Measurements from ENCODE around the gene ATRN. TPM values are rescaled to one million over a fixed set of nuclear protein-coding genes. Genes with fewer than 3 reads are reported as not detected.
A peak's percentile ranks its signal among the peaks of the same experiment; 100 is the strongest.

Gene ATRN
- total RNA-seq, 6 donors from 2014 or later = 13.6 to 39.5 (median 27.0) TPM

- TF ChIP-seq, protein P1, sequence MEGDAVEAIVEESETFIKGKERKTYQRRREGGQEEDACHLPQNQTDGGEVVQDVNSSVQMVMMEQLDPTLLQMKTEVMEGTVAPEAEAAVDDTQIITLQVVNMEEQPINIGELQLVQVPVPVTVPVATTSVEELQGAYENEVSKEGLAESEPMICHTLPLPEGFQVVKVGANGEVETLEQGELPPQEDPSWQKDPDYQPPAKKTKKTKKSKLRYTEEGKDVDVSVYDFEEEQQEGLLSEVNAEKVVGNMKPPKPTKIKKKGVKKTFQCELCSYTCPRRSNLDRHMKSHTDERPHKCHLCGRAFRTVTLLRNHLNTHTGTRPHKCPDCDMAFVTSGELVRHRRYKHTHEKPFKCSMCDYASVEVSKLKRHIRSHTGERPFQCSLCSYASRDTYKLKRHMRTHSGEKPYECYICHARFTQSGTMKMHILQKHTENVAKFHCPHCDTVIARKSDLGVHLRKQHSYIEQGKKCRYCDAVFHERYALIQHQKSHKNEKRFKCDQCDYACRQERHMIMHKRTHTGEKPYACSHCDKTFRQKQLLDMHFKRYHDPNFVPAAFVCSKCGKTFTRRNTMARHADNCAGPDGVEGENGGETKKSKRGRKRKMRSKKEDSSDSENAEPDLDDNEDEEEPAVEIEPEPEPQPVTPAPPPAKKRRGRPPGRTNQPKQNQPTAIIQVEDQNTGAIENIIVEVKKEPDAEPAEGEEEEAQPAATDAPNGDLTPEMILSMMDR (IDR thresholded peaks at IDR 0.05) = no peak
- TF ChIP-seq POLR2AphosphoS5 (IDR thresholded peaks at IDR 0.05) (no peak), POLR2A (IDR thresholded peaks at IDR 0.05) (no peak), EP300 (IDR thresholded peaks at IDR 0.05) (no peak)
- peaks cover 0 to 15% (median 2%) of the 10 kb centered on the region in 4 donors for H3K36me3 ChIP-seq
- no peak overlapping the region for H3K27ac ChIP-seq
- peaks cover 0 to 8% (median 3%) of the 10 kb centered on the region in 4 donors for H3K4me1 ChIP-seq
- no peak overlapping the region for H3K4me3 ChIP-seq
- no peaks in the 10 kb centered on the region for H3K27me3 ChIP-seq
- no peaks in the 10 kb centered on the region for H3K9me3 ChIP-seq
- WGBS, 2 donors = 79 to 95% methylated on average over 1 of the region's 1 CpG
- ATAC-seq (ENCODE audit: low FRiP score in 2 of 2) (no peak), DNase-seq (no peak)
Observed at GRCh38 chr20:3559637-3560036, 88.8 kb downstream of the ATRN start.

GRCh38 chr20:3560162-3560561 lies 89.3 kb downstream of the ATRN start:
- TF ChIP-seq POLR2AphosphoS5 (IDR thresholded peaks at IDR 0.05) (no peak), EP300 (IDR thresholded peaks at IDR 0.05) (no peak), POLR2A (IDR thresholded peaks at IDR 0.05) (no peak)
- TF ChIP-seq, protein P1 (IDR thresholded peaks at IDR 0.05) = no peak
- no peak overlapping the region for H3K4me3 ChIP-seq
- H3K27ac ChIP-seq = no peak overlapping the region
- no peaks in the 10 kb centered on the region for H3K27me3 ChIP-seq
- H3K4me1 ChIP-seq = peaks cover 0 to 8% (median 3%) of the 10 kb centered on the region in 4 donors
- H3K9me3 ChIP-seq = no peaks in the 10 kb centered on the region
- WGBS, 2 donors = 95 to 97% methylated on average over 3 of the region's 3 CpGs
- no peak for ATAC-seq (ENCODE audit: low FRiP score in 2 of 2)
- no peak for DNase-seq
- H3K36me3 ChIP-seq = peaks cover 0 to 17% (median 2%) of the 10 kb centered on the region in 4 donors

DNA sequence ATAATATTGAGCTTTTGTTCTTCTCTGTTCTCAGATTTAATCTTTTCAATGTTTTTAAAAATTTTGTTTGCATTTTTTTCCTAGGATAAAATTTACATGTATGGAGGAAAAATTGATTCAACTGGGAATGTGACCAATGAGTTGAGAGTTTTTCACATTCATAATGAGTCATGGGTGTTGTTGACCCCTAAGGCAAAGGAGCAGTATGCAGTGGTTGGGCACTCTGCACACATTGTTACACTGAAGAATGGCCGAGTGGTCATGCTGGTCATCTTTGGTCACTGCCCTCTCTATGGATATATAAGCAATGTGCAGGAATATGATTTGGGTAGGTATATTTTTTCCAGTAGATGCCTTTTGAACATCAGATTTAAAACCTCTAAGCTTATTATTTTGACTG lies 89.8 kb downstream of the ATRN start:
- no peaks in the 10 kb centered on the region for H3K27me3 ChIP-seq
- H3K4me1 ChIP-seq = peaks cover 0 to 4% (median 2%) of the 10 kb centered on the region in 4 donors
- H3K9me3 ChIP-seq = no peaks in the 10 kb centered on the region
- H3K27ac ChIP-seq = no peak overlapping the region
- ATAC-seq (ENCODE audit: low FRiP score in 2 of 2) = no peak
- H3K36me3 ChIP-seq = peaks cover 0 to 20% (median 2%) of the 10 kb centered on the region in 4 donors
- DNase-seq = no peak
- no peak overlapping the region for H3K4me3 ChIP-seq
- 93 to 94% methylated on average over 1 of the region's 1 CpG for WGBS, 2 donors
- TF ChIP-seq EP300 (IDR thresholded peaks at IDR 0.05) = no peak

DNA sequence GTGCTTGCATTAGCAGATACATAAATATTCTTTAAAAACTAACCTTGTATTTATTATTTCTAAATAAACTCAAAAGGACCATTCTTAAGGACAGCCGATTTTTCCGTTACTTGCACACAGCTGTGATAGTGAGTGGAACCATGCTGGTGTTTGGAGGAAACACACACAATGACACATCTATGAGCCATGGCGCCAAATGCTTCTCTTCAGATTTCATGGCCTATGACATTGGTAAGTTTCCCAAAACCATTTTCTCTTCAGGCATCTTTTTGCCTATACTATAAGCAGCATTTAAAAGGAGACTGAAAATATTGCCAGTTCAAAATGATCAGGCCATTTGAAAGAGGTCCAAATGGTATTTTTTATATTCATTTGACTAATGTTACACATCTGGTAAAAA lies 92.3 kb downstream of the ATRN start:
- TF ChIP-seq, protein P1 (IDR thresholded peaks at IDR 0.05) = no peak
- TF ChIP-seq POLR2AphosphoS5 (IDR thresholded peaks at IDR 0.05) = no peak
- TF ChIP-seq EP300 (IDR thresholded peaks at IDR 0.05) = no peak
- no peak for TF ChIP-seq POLR2A (IDR thresholded peaks at IDR 0.05)
- ATAC-seq (ENCODE audit: low FRiP score in 2 of 2) = no peak
- peaks cover 0 to 29% (median 4%) of the 10 kb centered on the region in 4 donors for H3K36me3 ChIP-seq

DNA sequence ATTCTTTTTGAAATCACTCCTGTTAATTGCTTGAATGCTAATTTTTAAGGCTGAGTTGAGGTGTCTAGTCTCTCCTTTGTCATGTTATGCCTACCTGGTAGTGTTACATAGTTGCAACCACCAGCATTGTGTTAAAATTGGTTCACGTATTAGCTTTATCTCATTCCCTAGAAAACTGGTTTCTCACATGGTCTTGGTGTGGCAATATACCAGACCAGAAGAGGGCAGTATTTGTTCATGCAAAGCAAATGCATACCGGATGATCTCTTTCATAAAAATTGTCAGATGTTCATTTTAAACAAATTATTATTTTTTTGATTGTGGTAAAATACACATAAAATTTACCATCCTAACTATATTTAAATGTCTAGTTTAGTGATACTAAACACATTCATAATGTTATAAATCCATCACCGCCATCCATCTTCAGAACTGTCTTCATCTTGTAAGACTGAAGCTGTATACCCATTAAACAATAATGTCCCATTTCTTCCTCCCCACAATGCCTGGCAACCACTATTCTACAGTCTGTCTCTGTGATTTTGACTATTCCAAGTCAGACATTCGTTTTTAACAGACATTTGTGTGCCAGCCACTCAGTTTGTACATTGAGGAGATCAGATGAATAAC lies 92.8 kb downstream of the ATRN start:
- Histone ChIP-seq H3K4me1 (no peaks in the 10 kb centered on the region), H3K27me3 (no peaks in the 10 kb centered on the region), H3K27ac (no peak overlapping the region), H3K36me3 (peaks cover 0 to 29% (median 4%) of the 10 kb centered on the region in 4 donors), H3K4me3 (no peak overlapping the region), H3K9me3 (no peaks in the 10 kb centered on the region)
- DNase-seq (no peak), ATAC-seq (ENCODE audit: low FRiP score in 2 of 2) (peak in 1 of 2 donors; percentile 70)
- WGBS, 2 donors = 63 to 65% methylated on average over 4 of the region's 4 CpGs
- TF ChIP-seq POLR2A (IDR thresholded peaks at IDR 0.05) (no peak), EP300 (IDR thresholded peaks at IDR 0.05) (no peak)
- TF ChIP-seq, protein P1 (IDR thresholded peaks at IDR 0.05) = peak; percentile 15 to 61 (median 52)

More for the DNA sequence above, 92.3 kb downstream of the ATRN start:
- no peaks in the 10 kb centered on the region for H3K9me3 ChIP-seq
- no peaks in the 10 kb centered on the region for H3K4me1 ChIP-seq
- WGBS, 2 donors = 77 to 78% methylated on average over 3 of the region's 3 CpGs
- no peak for DNase-seq
- no peak overlapping the region for H3K27ac ChIP-seq
- H3K4me3 ChIP-seq = no peak overlapping the region
- no peaks in the 10 kb centered on the region for H3K27me3 ChIP-seq
